ENCODE measurements around the gene MEPCE. TPM values are rescaled to one million over a fixed set of nuclear protein-coding genes. Genes with fewer than 3 reads are reported as not detected.
"Not testable (repeated sequence)": the region's sequence is repeated elsewhere in the genome, so short reads cannot be mapped to it uniquely, and the experiment has no call there.

Gene MEPCE, protein sequence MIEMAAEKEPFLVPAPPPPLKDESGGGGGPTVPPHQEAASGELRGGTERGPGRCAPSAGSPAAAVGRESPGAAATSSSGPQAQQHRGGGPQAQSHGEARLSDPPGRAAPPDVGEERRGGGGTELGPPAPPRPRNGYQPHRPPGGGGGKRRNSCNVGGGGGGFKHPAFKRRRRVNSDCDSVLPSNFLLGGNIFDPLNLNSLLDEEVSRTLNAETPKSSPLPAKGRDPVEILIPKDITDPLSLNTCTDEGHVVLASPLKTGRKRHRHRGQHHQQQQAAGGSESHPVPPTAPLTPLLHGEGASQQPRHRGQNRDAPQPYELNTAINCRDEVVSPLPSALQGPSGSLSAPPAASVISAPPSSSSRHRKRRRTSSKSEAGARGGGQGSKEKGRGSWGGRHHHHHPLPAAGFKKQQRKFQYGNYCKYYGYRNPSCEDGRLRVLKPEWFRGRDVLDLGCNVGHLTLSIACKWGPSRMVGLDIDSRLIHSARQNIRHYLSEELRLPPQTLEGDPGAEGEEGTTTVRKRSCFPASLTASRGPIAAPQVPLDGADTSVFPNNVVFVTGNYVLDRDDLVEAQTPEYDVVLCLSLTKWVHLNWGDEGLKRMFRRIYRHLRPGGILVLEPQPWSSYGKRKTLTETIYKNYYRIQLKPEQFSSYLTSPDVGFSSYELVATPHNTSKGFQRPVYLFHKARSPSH
- total RNA-seq: 10 to 100 TPM; 14.0 to 34.9 TPM

DNA sequence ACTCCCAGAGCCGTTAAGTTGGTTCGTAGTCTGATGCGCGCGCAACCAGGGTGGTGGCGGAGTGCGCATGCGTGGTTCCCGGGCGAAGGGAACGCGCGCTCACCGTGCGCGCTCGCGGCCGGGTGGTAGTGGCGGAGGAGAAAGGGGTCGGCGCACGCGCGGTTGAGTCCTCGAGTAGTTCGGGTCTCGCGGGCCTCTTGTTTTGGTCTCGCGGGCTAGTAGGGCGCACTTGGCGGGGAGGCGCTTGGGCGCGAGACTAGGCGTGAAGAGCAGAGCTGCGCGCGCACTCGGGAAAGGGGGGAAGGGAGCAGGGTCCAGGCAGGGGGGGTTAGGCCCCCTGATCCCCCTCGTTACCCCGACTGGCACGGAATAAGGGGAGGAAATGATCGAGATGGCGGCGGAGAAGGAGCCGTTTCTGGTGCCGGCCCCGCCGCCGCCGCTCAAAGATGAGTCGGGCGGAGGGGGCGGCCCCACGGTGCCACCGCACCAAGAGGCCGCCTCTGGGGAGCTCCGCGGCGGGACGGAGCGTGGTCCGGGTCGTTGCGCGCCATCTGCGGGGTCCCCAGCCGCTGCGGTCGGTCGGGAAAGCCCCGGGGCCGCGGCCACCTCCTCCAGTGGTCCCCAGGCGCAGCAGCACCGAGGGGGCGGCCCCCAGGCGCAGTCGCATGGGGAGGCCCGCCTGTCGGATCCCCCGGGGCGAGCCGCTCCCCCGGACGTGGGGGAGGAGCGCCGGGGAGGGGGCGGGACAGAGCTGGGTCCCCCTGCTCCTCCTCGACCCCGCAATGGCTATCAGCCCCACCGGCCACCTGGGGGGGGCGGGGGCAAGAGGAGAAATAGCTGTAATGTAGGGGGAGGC lies at the start of gene MEPCE:
MEPCE (plus strand) TSS at position 195 of the 856 bp plus-strand sequence; CDS start at position 383, 188 bp downstream.
- 0% methylated on average over 22 to 77 of the region's 95 CpGs for WGBS, 2 donors
- Histone ChIP-seq H3K4me3 (peak within 1 kb of the TSS; percentile 69 to 78), H3K4me1 (peaks cover 45% of the 10 kb centered on the region), H3K27ac (peak within 1 kb of the TSS; percentile 100), H3K9me3 (no peaks in the 10 kb centered on the region), H3K27me3 (no peaks in the 10 kb centered on the region), H3K36me3 (replicated peaks in 1 of 2; ENCODE audit: insufficient read depth in 1 of 2, low read depth in 2 of 2) (peaks cover 0 to 8% of the 10 kb centered on the region in 2 donors)
- peak; percentile 95 to 98 (median 96) for DNase-seq
- peak; percentile 61 for ATAC-seq
- intact Hi-C loops (cut with DNase I): no loop called here
- peak; percentile 22 to 53 (median 40) for TF ChIP-seq POLR2A (IDR thresholded peaks at IDR 0.05)
- TF ChIP-seq, protein P1, sequence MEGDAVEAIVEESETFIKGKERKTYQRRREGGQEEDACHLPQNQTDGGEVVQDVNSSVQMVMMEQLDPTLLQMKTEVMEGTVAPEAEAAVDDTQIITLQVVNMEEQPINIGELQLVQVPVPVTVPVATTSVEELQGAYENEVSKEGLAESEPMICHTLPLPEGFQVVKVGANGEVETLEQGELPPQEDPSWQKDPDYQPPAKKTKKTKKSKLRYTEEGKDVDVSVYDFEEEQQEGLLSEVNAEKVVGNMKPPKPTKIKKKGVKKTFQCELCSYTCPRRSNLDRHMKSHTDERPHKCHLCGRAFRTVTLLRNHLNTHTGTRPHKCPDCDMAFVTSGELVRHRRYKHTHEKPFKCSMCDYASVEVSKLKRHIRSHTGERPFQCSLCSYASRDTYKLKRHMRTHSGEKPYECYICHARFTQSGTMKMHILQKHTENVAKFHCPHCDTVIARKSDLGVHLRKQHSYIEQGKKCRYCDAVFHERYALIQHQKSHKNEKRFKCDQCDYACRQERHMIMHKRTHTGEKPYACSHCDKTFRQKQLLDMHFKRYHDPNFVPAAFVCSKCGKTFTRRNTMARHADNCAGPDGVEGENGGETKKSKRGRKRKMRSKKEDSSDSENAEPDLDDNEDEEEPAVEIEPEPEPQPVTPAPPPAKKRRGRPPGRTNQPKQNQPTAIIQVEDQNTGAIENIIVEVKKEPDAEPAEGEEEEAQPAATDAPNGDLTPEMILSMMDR (IDR thresholded peaks at IDR 0.05): no peak

DNA sequence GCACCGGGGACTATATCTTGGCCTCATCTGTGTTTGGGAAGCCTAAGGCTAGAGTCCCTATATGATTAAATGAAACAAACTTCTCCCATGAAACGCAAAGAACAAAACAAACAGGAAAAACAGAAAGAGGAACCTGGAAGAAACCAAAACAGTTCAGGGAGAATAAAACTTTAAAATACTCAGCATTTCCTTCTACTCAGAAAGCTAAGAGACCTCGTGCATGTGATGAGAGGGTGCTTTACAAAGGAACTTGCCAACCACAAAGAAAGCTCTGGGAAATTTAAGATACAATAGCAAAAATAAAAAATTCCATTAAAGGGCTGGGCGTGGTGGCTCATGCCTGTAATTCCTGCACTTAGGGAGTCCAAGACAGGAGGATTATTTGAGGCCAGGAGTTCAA lies 49.4 kb upstream of the MEPCE start:
- peak overlapping the region in 1 of 4 donors; percentile 64 for H3K27ac ChIP-seq
- H3K27me3 ChIP-seq: no peaks in the 10 kb centered on the region
- H3K9me3 ChIP-seq: no peaks in the 10 kb centered on the region
- intact Hi-C loops (cut with DNase I): no loop called here
- H3K4me1 ChIP-seq: no peaks in the 10 kb centered on the region
- H3K4me3 ChIP-seq: no peak overlapping the region
- ATAC-seq: no peak
- 70 to 87% methylated on average over 4 of the region's 4 CpGs for WGBS, 2 donors
- DNase-seq: no peak
- no peaks in the 10 kb centered on the region for H3K36me3 ChIP-seq (replicated peaks in 1 of 2; ENCODE audit: insufficient read depth in 1 of 2, low read depth in 2 of 2)
- no peak for TF ChIP-seq POLR2A (IDR thresholded peaks at IDR 0.05)

DNA sequence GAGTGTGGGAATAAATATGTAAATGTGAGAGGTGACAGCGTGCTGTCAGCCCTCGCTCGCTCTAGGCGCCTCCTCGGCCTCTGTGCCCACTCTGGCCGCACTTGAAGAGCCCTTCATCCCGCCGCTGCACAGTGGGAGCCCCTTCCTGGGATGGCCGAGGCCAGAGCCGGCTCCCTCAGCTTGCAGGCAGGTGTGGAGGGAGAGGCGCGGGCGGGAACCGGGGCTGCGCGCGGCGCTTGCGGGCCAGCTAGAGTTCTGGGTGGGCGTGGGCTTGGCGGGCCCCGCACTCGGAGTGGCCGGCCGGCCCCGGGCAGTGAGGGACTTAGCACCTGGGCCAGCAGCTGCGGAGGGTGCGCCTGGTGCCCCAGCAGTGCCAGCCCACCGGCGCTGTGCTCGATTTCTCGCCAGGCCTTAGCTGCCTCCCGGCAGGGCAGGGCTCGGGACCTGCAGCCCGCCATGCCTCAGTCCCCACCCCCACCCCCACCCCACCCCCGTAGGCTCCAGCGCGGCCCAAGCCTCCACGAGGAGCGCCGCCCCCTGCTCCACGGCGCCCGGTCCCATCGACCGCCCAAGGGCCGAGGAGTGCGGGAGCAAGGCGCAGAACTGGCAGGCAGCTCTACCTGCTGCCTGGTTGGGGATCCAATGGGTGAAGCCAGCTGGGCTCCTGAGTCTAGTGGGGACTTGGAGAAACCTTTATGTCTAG lies 47.9 kb upstream of the MEPCE start:
- H3K4me3 ChIP-seq; H3K27ac ChIP-seq; DNase-seq; H3K4me1 ChIP-seq; intact Hi-C loops (cut with DNase I); H3K27me3 ChIP-seq; H3K9me3 ChIP-seq; H3K36me3 ChIP-seq (replicated peaks in 1 of 2; ENCODE audit: insufficient read depth in 1 of 2, low read depth in 2 of 2): not testable (repeated sequence)
- peak; percentile 21 for ATAC-seq
- WGBS, 2 donors: 76% methylated on average over 26 of the region's 49 CpGs; no CpG with 5 or more reads in 1 of the 2 donors

DNA sequence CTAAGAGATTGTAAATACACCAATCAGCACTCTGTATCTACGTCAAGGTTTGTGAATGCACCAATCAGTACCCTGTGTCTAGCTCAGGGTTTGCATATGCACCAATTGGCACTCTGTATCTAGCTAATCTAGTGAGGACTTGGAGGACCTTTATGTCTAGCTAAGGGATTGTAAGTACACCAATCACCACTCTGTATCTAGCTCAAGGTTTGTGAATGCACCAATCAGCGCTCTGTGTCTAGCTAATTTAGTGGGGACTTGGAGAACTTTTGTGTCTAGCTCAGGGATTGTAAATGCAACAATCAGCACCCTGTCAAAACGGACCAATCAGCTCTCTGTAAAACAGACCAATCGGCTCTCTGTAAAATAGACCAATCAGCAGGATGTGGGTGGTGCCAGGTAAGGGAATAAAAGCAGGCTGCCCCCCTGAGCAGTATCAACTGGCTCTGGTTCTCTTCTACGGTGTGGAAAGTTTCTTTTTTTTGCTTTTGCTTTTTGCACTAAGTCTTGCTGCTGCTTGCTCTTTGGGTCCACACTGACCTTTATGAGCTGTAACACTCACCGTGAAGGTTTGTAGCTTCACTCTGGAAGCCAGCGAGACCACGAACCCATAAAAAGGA lies 47.3 kb upstream of the MEPCE start:
- H3K4me1 ChIP-seq; H3K27me3 ChIP-seq; H3K9me3 ChIP-seq; H3K4me3 ChIP-seq; DNase-seq; H3K36me3 ChIP-seq (replicated peaks in 1 of 2; ENCODE audit: insufficient read depth in 1 of 2, low read depth in 2 of 2); intact Hi-C loops (cut with DNase I): not testable (repeated sequence)
- 73 to 74% methylated on average over 8 of the region's 8 CpGs for WGBS, 2 donors
- TF ChIP-seq POLR2A (IDR thresholded peaks at IDR 0.05): peak in 2 of 3 donors; percentile 16 to 37
- peak overlapping the region in 1 of 4 donors; percentile 28 for H3K27ac ChIP-seq
- peak; percentile 9 for ATAC-seq

DNA sequence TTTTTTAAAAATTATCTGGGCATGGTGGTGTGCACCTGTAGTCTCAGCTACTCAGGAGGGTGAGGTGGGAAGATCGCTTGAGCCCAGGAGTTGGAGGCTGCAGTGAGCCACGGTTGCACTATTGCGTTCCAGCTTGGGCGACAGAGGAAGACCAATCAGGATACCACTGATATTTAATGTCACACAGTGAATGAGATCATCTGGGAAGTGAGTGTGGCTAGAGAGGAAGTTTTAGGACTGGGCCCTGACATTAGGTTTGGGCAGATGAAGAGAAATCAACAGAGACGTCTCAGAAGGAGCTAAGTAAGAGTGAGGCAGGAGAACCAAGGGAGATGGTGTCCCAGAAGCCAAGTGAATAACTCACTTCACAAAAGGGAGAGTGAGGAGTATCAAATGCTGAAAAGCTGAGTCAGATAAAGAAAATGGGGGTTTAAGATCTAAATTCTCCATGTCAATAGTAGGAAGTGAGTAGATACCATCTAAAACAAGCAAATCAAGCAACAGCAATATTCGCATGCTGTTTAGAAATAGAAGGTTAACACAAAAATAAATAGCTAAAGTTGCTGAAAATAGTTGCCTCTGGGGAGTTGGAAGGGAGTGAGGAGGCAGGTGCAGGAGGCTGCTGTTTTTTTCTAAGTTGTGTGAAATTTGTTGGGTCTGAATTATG lies 44.9 kb upstream of the MEPCE start:
- DNase-seq (no peak), ATAC-seq (no peak)
- peak overlapping the region in 1 of 4 donors; percentile 32 for H3K27ac ChIP-seq
- no peak for TF ChIP-seq POLR2A (IDR thresholded peaks at IDR 0.05)
- TF ChIP-seq, protein P1 (IDR thresholded peaks at IDR 0.05): no peak
- H3K4me1 ChIP-seq: peaks cover 6% of the 10 kb centered on the region
- H3K36me3 ChIP-seq (replicated peaks in 1 of 2; ENCODE audit: insufficient read depth in 1 of 2, low read depth in 2 of 2): no peaks in the 10 kb centered on the region
- intact Hi-C loops (cut with DNase I): no loop called here
- H3K4me3 ChIP-seq: no peak overlapping the region
- no peaks in the 10 kb centered on the region for H3K27me3 ChIP-seq
- WGBS, 2 donors: 68 to 85% methylated on average over 6 of the region's 6 CpGs
- H3K9me3 ChIP-seq: no peaks in the 10 kb centered on the region

Measured in body of pancreas (tissue), 4 donors.